Astrocyte (in vitro differentiated cells and primary cell): ENCODE measurements around the gene ONECUT3. TPM values are rescaled to one million over a fixed set of nuclear protein-coding genes. Genes with fewer than 3 reads are reported as not detected.

Experiments used
- DNase-seq: peaks from one replicate; pipeline ENCODE4 v3.0.0-alpha.2; 2010; ENCODE audit warnings: low read depth
- FAIRE-seq: peaks from 2 replicates; lab custom pipeline; 2011; peaks lifted over from hg19 to GRCh38; lab: Jason Lieb, UNC
- H2AFZ ChIP-seq: 2 replicates; pipeline ENCODE4 v1.6.0; 2012; ENCODE audit warnings: low read depth, low read length, inconsistent platforms
- H3K27ac ChIP-seq: 2 replicates; pipeline ENCODE4 v1.5.1; 2011; ENCODE audit warnings: low read depth, low read length, inconsistent platforms
- H3K27me3 ChIP-seq: 2 replicates; pipeline ENCODE4 v1.6.0; 2011; ENCODE audit warnings: low read length, inconsistent platforms; ENCODE audit not compliant: insufficient read depth
- H3K36me3 ChIP-seq: 2 replicates; pipeline ENCODE4 v1.5.1; 2011; ENCODE audit warnings: low read length, inconsistent platforms; ENCODE audit not compliant: insufficient read depth
- H3K4me1 ChIP-seq: 2 replicates; pipeline ENCODE4 v1.5.1; 2011; ENCODE audit warnings: low read length, inconsistent platforms; ENCODE audit not compliant: insufficient read depth
- H3K4me2 ChIP-seq: 2 replicates; pipeline ENCODE4 v1.6.0; 2012; ENCODE audit warnings: low read length, inconsistent platforms
- H3K4me3 ChIP-seq: 2 replicates; pipeline ENCODE4 v1.5.1; 2011; ENCODE audit warnings: low read depth, mild to moderate bottlenecking, low read length, inconsistent platforms; ENCODE audit not compliant: insufficient read depth
- H3K79me2 ChIP-seq: 2 replicates; pipeline ENCODE4 v1.6.0; 2012; ENCODE audit warnings: mild to moderate bottlenecking, low read length, inconsistent platforms; ENCODE audit not compliant: insufficient read depth
- H3K9ac ChIP-seq: 2 replicates; pipeline ENCODE4 v1.6.0; 2012; ENCODE audit warnings: mild to moderate bottlenecking, low read length, inconsistent platforms
- H3K9me3 ChIP-seq: 2 replicates; pipeline ENCODE4 v1.5.1; 2012; ENCODE audit warnings: low read depth, mild to moderate bottlenecking, low read length, inconsistent platforms; ENCODE audit not compliant: insufficient read depth
- H4K20me1 ChIP-seq: 2 replicates; pipeline ENCODE4 v1.6.0; 2012; ENCODE audit warnings: low read length, inconsistent platforms; ENCODE audit not compliant: insufficient read depth
- H3K27ac Mint-ChIP-seq: one replicate; pipeline ENCODE4 v1.8.0; 2021; ENCODE audit warnings: mild to moderate bottlenecking, mixed read lengths; ENCODE audit not compliant: unreplicated experiment
- H3K27me3 Mint-ChIP-seq: one replicate; pipeline ENCODE4 v1.8.0; 2021; ENCODE audit warnings: low read depth, mixed read lengths; ENCODE audit not compliant: unreplicated experiment
- H3K36me3 Mint-ChIP-seq: one replicate; pipeline ENCODE4 v1.8.0; 2021; ENCODE audit warnings: low read depth, mixed read lengths; ENCODE audit not compliant: unreplicated experiment
- H3K4me1 Mint-ChIP-seq: one replicate; pipeline ENCODE4 v1.8.0; 2021; ENCODE audit warnings: low read depth, mixed read lengths; ENCODE audit not compliant: unreplicated experiment
- H3K4me3 Mint-ChIP-seq: one replicate; pipeline ENCODE4 v1.8.0; 2021; ENCODE audit warnings: mild to moderate bottlenecking, moderate library complexity, mixed read lengths; ENCODE audit not compliant: unreplicated experiment
- H3K9me3 Mint-ChIP-seq: one replicate; pipeline ENCODE4 v1.8.0; 2021; ENCODE audit warnings: mild to moderate bottlenecking, mixed read lengths; ENCODE audit not compliant: unreplicated experiment
- EZH2 ChIP-seq: IDR thresholded peaks from 2 replicates; pipeline ENCODE4 v1.6.1; 2012; ENCODE audit warnings: mild to moderate bottlenecking, low read length, inconsistent platforms; ENCODE audit not compliant: insufficient read depth
- total RNA-seq: library from RNA; stranded (reverse); gene quantifications from 2 replicates; pipeline ENCODE4 v1.2.1, GENCODE V29; 2021
- TF ChIP-seq, protein P1 (sequence below): IDR thresholded peaks from 2 replicates; pipeline ENCODE4 v1.5.1; 2011; ENCODE audit warnings: low read depth, mild to moderate bottlenecking, inconsistent platforms, low read length, moderate library complexity; ENCODE audit not compliant: insufficient read depth

ONECUT3 gene
- total RNA-seq, 1 donor from 2014 or later = not detected

GRCh38 chr19:1717200-1717969, 35.9 kb upstream of the ONECUT3 start:
- H3K9me3 Mint-ChIP-seq = peaks cover 8% of the 10 kb centered on the region
- no peak overlapping the region for H3K27ac ChIP-seq
- H3K27me3 ChIP-seq = peaks cover 13% of the 10 kb centered on the region
- H3K36me3 Mint-ChIP-seq = peaks cover 1% of the 10 kb centered on the region
- no peak overlapping the region for H3K27ac Mint-ChIP-seq
- H2AFZ ChIP-seq = no peak overlapping the region
- H3K4me2 ChIP-seq = no peak overlapping the region
- H3K4me3 Mint-ChIP-seq = no peak overlapping the region
- H3K4me1 Mint-ChIP-seq = no peaks in the 10 kb centered on the region
- DNase-seq = no peak
- no peak overlapping the region for H3K9ac ChIP-seq
- H3K4me3 ChIP-seq = no peak overlapping the region
- TF ChIP-seq EZH2 = no peak
- TF ChIP-seq, protein P1, sequence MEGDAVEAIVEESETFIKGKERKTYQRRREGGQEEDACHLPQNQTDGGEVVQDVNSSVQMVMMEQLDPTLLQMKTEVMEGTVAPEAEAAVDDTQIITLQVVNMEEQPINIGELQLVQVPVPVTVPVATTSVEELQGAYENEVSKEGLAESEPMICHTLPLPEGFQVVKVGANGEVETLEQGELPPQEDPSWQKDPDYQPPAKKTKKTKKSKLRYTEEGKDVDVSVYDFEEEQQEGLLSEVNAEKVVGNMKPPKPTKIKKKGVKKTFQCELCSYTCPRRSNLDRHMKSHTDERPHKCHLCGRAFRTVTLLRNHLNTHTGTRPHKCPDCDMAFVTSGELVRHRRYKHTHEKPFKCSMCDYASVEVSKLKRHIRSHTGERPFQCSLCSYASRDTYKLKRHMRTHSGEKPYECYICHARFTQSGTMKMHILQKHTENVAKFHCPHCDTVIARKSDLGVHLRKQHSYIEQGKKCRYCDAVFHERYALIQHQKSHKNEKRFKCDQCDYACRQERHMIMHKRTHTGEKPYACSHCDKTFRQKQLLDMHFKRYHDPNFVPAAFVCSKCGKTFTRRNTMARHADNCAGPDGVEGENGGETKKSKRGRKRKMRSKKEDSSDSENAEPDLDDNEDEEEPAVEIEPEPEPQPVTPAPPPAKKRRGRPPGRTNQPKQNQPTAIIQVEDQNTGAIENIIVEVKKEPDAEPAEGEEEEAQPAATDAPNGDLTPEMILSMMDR = no peak
- no peaks in the 10 kb centered on the region for H3K79me2 ChIP-seq
- no peak for FAIRE-seq
- H3K36me3 ChIP-seq = no peaks in the 10 kb centered on the region
- no peaks in the 10 kb centered on the region for H4K20me1 ChIP-seq
- H3K27me3 Mint-ChIP-seq = peaks cover 61% of the 10 kb centered on the region
- peaks cover 7% of the 10 kb centered on the region for H3K9me3 ChIP-seq
- no peaks in the 10 kb centered on the region for H3K4me1 ChIP-seq

- no peak overlapping the region for H3K4me3 Mint-ChIP-seq
- no peak overlapping the region for H3K27ac Mint-ChIP-seq
- no peak overlapping the region for H3K4me2 ChIP-seq
- H3K36me3 Mint-ChIP-seq = peaks cover 1% of the 10 kb centered on the region
- FAIRE-seq (no peak), DNase-seq (no peak)
- peaks cover 62% of the 10 kb centered on the region for H3K27me3 Mint-ChIP-seq
- H3K79me2 ChIP-seq = no peaks in the 10 kb centered on the region
- no peak for TF ChIP-seq EZH2
- TF ChIP-seq, protein P1 = no peak
- no peaks in the 10 kb centered on the region for H4K20me1 ChIP-seq
- H3K9me3 Mint-ChIP-seq = peaks cover 6% of the 10 kb centered on the region
- H3K9me3 ChIP-seq = peaks cover 7% of the 10 kb centered on the region
- H2AFZ ChIP-seq = no peak overlapping the region
- no peaks in the 10 kb centered on the region for H3K4me1 ChIP-seq
- H3K36me3 ChIP-seq = no peaks in the 10 kb centered on the region
- no peak overlapping the region for H3K4me3 ChIP-seq
- peaks cover 13% of the 10 kb centered on the region for H3K27me3 ChIP-seq
- H3K4me1 Mint-ChIP-seq = no peaks in the 10 kb centered on the region
- H3K9ac ChIP-seq = no peak overlapping the region
- H3K27ac ChIP-seq = no peak overlapping the region
Measured at GRCh38 chr19:1717970-1718264, 35.4 kb upstream of the ONECUT3 start.
